IMR-90 (cell line): Measurements from ENCODE around the gene TACC3. TPM values are rescaled to one million over a fixed set of nuclear protein-coding genes. Genes with fewer than 3 reads are reported as not detected.

Experiments
- ATAC-seq: fragments of 200-7000 bp; cut with Tn5 transposase; 2 replicates; pipeline ENCODE4 v1.9.1; 2020; ENCODE audit warnings: low read depth, mild to moderate bottlenecking, moderate library complexity
- BruUV-seq: library from RNA; stranded (reverse); fragments of 400-500 nt; replicated peaks from 2 replicates; lab custom pipeline; 2021; lab: Mats Ljungman, UMichigan
- CTCF ChIA-PET: fragments of 300-600 bp; formaldehyde crosslinking; extraction: SDS; loops from one replicate; lab custom pipeline; 2021; ENCODE audit warnings: antibody characterized with exemption; lab: Yijun Ruan, JAX
- POLR2A ChIA-PET: fragments of 300-600 bp; sonication (Branson Sonifier 250); formaldehyde crosslinking; loops from one replicate; lab custom pipeline; 2022; ENCODE audit warnings: antibody characterized with exemption; ENCODE audit not compliant: unreplicated experiment; lab: Charles Lee
- DNase-seq: peaks from one replicate; pipeline ENCODE4 v3.0.0; 2013
- H2AFZ ChIP-seq: replicated peaks from 2 replicates; pipeline ENCODE3; 2013; ENCODE audit warnings: low read length, mild to moderate bottlenecking; ENCODE audit not compliant: poor library complexity
- H2AK5ac ChIP-seq: 2 replicates; pipeline ENCODE4 v1.6.1; 2013; ENCODE audit warnings: low read depth, low read length, inconsistent platforms
- H2AK9ac ChIP-seq: replicated peaks from 2 replicates; pipeline ENCODE3; 2013; ENCODE audit warnings: mild to moderate bottlenecking, low read depth, low read length, moderate library complexity; ENCODE audit not compliant: poor library complexity
- H2BK120ac ChIP-seq: 2 replicates; pipeline ENCODE4 v1.6.1; 2013; ENCODE audit warnings: low read depth, low read length, inconsistent platforms
- H2BK15ac ChIP-seq: 3 replicates; pipeline ENCODE4 v1.6.1; 2013; ENCODE audit warnings: low read depth, low read length, inconsistent platforms
- H2BK20ac ChIP-seq: 2 replicates; pipeline ENCODE4 v1.6.1; 2013; ENCODE audit warnings: low read depth, mild to moderate bottlenecking, inconsistent platforms, low read length, moderate library complexity
- H2BK5ac ChIP-seq: 2 replicates; pipeline ENCODE4 v1.6.1; 2013; ENCODE audit warnings: mild to moderate bottlenecking, low read depth, low read length, inconsistent platforms; ENCODE audit not compliant: poor library complexity, severe bottlenecking
- H3K14ac ChIP-seq: replicated peaks from 2 replicates; pipeline ENCODE4 v1.6.1; 2013; ENCODE audit warnings: low read depth, low read length, inconsistent platforms
- H3K18ac ChIP-seq: 2 replicates; pipeline ENCODE4 v1.6.1; 2013; ENCODE audit warnings: low read depth, low read length, control low read depth
- H3K23ac ChIP-seq: 2 replicates; pipeline ENCODE4 v1.6.1; 2013; ENCODE audit warnings: low read depth, low read length, inconsistent platforms
- H3K27ac ChIP-seq: 2 replicates; pipeline ENCODE4 v1.5.1; 2013; ENCODE audit warnings: mild to moderate bottlenecking, control low read depth, low read length; ENCODE audit not compliant: insufficient read depth
- H3K27me3 ChIP-seq: 2 replicates; pipeline ENCODE4 v1.6.1; 2013; ENCODE audit warnings: low read length; ENCODE audit not compliant: control insufficient read depth, insufficient read depth
- H3K36me3 ChIP-seq: 2 replicates; pipeline ENCODE4 v1.6.1; 2013; ENCODE audit warnings: low read length, mixed read lengths; ENCODE audit not compliant: control insufficient read depth, insufficient read depth
- H3K4ac ChIP-seq: 2 replicates; pipeline ENCODE4 v1.6.1; 2013; ENCODE audit warnings: low read depth, low read length, inconsistent platforms
- H3K4me1 ChIP-seq: 2 replicates; pipeline ENCODE4 v1.6.1; 2013; ENCODE audit warnings: low read length, mixed read lengths; ENCODE audit not compliant: control insufficient read depth, insufficient read depth
- H3K4me2 ChIP-seq: 2 replicates; pipeline ENCODE4 v1.6.1; 2013; ENCODE audit warnings: low read depth, mild to moderate bottlenecking, control low read depth, low read length, moderate library complexity
- H3K4me3 ChIP-seq: 2 replicates; pipeline ENCODE4 v1.5.1; 2013; ENCODE audit warnings: low read depth, mild to moderate bottlenecking, control low read depth, low read length, moderate library complexity; ENCODE audit not compliant: insufficient read depth
- H3K56ac ChIP-seq: 2 replicates; pipeline ENCODE4 v1.6.1; 2013; ENCODE audit warnings: low read length, inconsistent platforms; ENCODE audit not compliant: insufficient read depth; ENCODE audit errors: extremely low read depth
- H3K79me1 ChIP-seq, 2 experiments: 2 replicates each; pipeline ENCODE4 v1.6.1; 2013; ENCODE audit warnings: low read length in 2 of 2, inconsistent platforms in 1 of 2, low read depth in 1 of 2
- H3K9ac ChIP-seq: 2 replicates; pipeline ENCODE4 v1.6.1; 2013; ENCODE audit warnings: low read depth, low read length, control low read depth
- H3K9me1 ChIP-seq: 2 replicates; pipeline ENCODE4 v1.6.1; 2013; ENCODE audit warnings: low read length, inconsistent platforms; ENCODE audit not compliant: insufficient read depth
- H3K9me3 ChIP-seq: 2 replicates; pipeline ENCODE4 v1.6.1; 2013; ENCODE audit warnings: low read length; ENCODE audit not compliant: control insufficient read depth, insufficient read depth
- H4K20me1 ChIP-seq: 2 replicates; pipeline ENCODE4 v1.6.1; 2013; ENCODE audit warnings: low read length, inconsistent platforms; ENCODE audit not compliant: insufficient read depth
- H4K5ac ChIP-seq: 2 replicates; pipeline ENCODE4 v1.6.1; 2013; ENCODE audit warnings: mild to moderate bottlenecking, low read depth, low read length, control low read depth
- H4K8ac ChIP-seq, 2 experiments: 2 replicates each; pipeline ENCODE4 v1.6.1; 2013; ENCODE audit warnings: low read depth in 2 of 2, low read length in 2 of 2, control low read depth in 1 of 2, inconsistent platforms in 1 of 2
- H4K91ac ChIP-seq: 2 replicates; pipeline ENCODE4 v1.6.1; 2013; ENCODE audit warnings: low read depth, low read length, inconsistent platforms; ENCODE audit not compliant: insufficient read depth
- BHLHE40 ChIP-seq: fragments of 150-350 bp; IDR thresholded peaks from 2 replicates; pipeline ENCODE4 v1.6.1; 2016; ENCODE audit warnings: mild to moderate bottlenecking, low read depth, low read length
- CHD1 ChIP-seq: IDR thresholded peaks from 2 replicates; pipeline ENCODE4 v1.6.1; 2012; ENCODE audit warnings: low read depth, low read length, improper control_type of control experiment
- FOS ChIP-seq: fragments of 150-350 bp; IDR thresholded peaks from 2 replicates; pipeline ENCODE4 v1.6.1; 2016; ENCODE audit warnings: low read depth, low read length
- MAFK ChIP-seq: IDR thresholded peaks from 2 replicates; pipeline ENCODE4 v1.6.1; 2012; ENCODE audit warnings: low read depth, low read length, improper control_type of control experiment
- POLR2A ChIP-seq: IDR thresholded peaks from 2 replicates; pipeline ENCODE4 v1.6.1; 2012; ENCODE audit warnings: mild to moderate bottlenecking, low read depth, low read length
- RCOR1 ChIP-seq: IDR thresholded peaks from 2 replicates; pipeline ENCODE4 v1.6.1; 2012; ENCODE audit warnings: mild to moderate bottlenecking, low read length, improper control_type of control experiment; ENCODE audit not compliant: insufficient replicate concordance
- SMC3 ChIP-seq: fragments of 150-350 bp; IDR thresholded peaks from 2 replicates; pipeline ENCODE4 v1.6.1; 2016; ENCODE audit warnings: low read depth, mild to moderate bottlenecking, antibody characterized with exemption, low read length, moderate library complexity
- USF2 ChIP-seq: fragments of 150-350 bp; IDR thresholded peaks from 2 replicates; pipeline ENCODE4 v1.6.1; 2017; ENCODE audit warnings: mild to moderate bottlenecking, antibody characterized with exemption, low read length, low read depth
- WGBS, 2 experiments: methylation state at CpG; one replicate each; pipeline versions ENCODE4 v1.1.5 to v1.1.7; 2013; ENCODE audit warnings: missing lambda C conversion rate in 2 of 2; ENCODE audit not compliant: insufficient read length in 1 of 2; ENCODE audit errors: extremely low coverage in 2 of 2; 5-methylcytosine and 5-hydroxymethylcytosine counted together
- dilution Hi-C: fragments of 300-500 bp; cut with HindIII; formaldehyde crosslinking; loops from one replicate; pipeline ENCODE4 v1.14.3; 2018; ENCODE audit warnings: low sequenced_read_pairs; ENCODE audit not compliant: unreplicated experiment
- in situ Hi-C: fragments of 300-500 bp; cut with MboI; formaldehyde crosslinking; loops from 3 replicates; pipeline ENCODE4 v1.14.3; 2019; ENCODE audit warnings: low sequenced_read_pairs, inconsistent platforms, mixed read lengths
- intact Hi-C: fragments of 100-400 bp; cut with micrococcal nuclease; formaldehyde crosslinking; loops from 2 replicates; pipeline ENCODE4 v1.10.0; 2022
- polyA plus RNA-seq, 3 experiments: library from polyadenylated mRNA; depleted of rRNA; stranded (reverse); fragments of >200 nt; gene quantifications; 2 replicates each; pipeline ENCODE4 v1.2.3, GENCODE V29; 2012; ENCODE audit warnings: low replicate concordance in 1 of 3
- total RNA-seq: library from RNA; depleted of rRNA; stranded (reverse); fragments of >200 nt; gene quantifications from 2 replicates; pipeline ENCODE4 v1.2.3, GENCODE V29; 2012

The TACC3 gene
- total and polyA plus RNA-seq, 2 of the 4 experiments (the other 2 are of a cell fraction), result 15.1 to 49.7 TPM

DNA sequence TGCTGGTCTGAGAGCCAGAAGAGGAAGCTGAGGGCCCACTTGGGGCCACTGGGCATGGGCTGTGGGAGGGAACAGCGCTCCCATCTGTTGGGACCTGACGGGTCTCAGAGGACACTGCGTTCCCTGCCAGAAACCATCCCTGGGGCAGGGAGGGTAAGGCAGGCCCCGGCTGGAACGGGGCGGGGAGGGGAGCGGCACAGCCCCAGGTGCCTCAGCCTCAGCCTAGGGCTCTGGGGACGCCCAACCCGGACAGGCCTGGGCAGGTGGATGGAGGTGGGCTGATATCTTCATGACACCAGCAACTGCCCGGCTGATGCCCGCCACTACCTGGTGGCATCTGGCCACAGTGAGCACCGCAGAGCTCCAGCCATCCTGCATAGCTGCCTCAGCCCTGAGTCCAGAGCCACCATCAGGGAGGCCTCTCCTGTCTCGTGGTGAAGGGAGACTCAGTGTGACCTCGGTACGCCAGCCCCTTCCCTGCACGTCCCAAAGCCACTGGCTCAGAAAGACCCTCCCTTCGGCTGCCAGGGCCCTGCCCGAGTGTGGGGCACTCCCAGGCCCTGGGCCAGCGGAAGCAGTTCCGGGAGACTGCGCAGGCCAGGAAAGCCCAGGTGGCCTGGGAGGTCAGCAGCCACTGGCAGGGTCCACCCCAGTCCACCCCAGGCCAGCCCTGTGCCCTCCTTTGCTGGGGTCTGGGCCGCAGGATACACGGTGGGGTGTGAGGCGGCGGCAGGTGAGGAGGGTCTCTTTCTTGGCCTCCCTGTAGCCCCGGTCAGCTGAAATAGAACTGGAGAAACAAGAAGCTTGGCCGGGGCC lies 37.2 kb downstream of the TACC3 start:
- Histone ChIP-seq H3K9ac (no peak overlapping the region), H3K4me1 (peaks cover 2% of the 10 kb centered on the region; the same call in 1 of the 2 replicates), H3K14ac (no peak overlapping the region), H3K4ac (no peak overlapping the region), H3K56ac (no peak overlapping the region), H3K23ac (no peak overlapping the region), H2BK20ac (no peak overlapping the region), H3K4me3 (no peak overlapping the region), H3K18ac (no peak overlapping the region), H2BK5ac (no peak overlapping the region), H3K27ac (no peak overlapping the region), H2AK9ac (peak overlapping the region; percentile 28), H3K9me3 (no peaks in the 10 kb centered on the region), H3K79me1 (no peaks in the 10 kb centered on the region), H4K8ac (no peak overlapping the region), H3K9me1 (no peaks in the 10 kb centered on the region), H2AFZ (no peak overlapping the region), H2BK15ac (no peak overlapping the region), H3K27me3 (no peaks in the 10 kb centered on the region; the same call in 1 of the 2 replicates), H2AK5ac (no peak overlapping the region), H4K20me1 (no peaks in the 10 kb centered on the region), H3K4me2 (no peak overlapping the region), H4K91ac (no peak overlapping the region), H4K5ac (no peak overlapping the region), H2BK120ac (no peak overlapping the region), H3K36me3 (no peaks in the 10 kb centered on the region)
- ChIA-PET POLR2A (no interaction called here), CTCF (interaction anchor here (0.9 kb wide), 1 partner anchor 65 kb away, joined by 3 read pairs; no protein-coding TSS in a partner anchor)
- ATAC-seq (no peak), DNase-seq (no peak)
- dilution Hi-C loops, result no loop called here
- intact Hi-C loops, result no loop called here
- no peak for TF ChIP-seq MAFK
- no peak for TF ChIP-seq POLR2A
- TF ChIP-seq RCOR1, result no peak
- TF ChIP-seq SMC3, result no peak
- TF ChIP-seq CHD1, result no peak
- no peak for TF ChIP-seq BHLHE40
- TF ChIP-seq USF2, result no peak
- TF ChIP-seq FOS, result no peak
- 89% methylated on average over 6 of the region's 27 CpGs; no CpG with 5 or more reads in 1 of the 2 experiments for WGBS, 2 experiments
- BruUV-seq, result no TSS peak
- in situ Hi-C loops, result no loop called here
